Fibroblast of gingiva (primary cell): ENCODE data around the gene ELK3.

Experiments used
- DNase-seq: peaks from one replicate; pipeline ENCODE4 v3.0.0-alpha.2; 2011; ENCODE audit warnings: low read depth

Gene ELK3

DNA sequence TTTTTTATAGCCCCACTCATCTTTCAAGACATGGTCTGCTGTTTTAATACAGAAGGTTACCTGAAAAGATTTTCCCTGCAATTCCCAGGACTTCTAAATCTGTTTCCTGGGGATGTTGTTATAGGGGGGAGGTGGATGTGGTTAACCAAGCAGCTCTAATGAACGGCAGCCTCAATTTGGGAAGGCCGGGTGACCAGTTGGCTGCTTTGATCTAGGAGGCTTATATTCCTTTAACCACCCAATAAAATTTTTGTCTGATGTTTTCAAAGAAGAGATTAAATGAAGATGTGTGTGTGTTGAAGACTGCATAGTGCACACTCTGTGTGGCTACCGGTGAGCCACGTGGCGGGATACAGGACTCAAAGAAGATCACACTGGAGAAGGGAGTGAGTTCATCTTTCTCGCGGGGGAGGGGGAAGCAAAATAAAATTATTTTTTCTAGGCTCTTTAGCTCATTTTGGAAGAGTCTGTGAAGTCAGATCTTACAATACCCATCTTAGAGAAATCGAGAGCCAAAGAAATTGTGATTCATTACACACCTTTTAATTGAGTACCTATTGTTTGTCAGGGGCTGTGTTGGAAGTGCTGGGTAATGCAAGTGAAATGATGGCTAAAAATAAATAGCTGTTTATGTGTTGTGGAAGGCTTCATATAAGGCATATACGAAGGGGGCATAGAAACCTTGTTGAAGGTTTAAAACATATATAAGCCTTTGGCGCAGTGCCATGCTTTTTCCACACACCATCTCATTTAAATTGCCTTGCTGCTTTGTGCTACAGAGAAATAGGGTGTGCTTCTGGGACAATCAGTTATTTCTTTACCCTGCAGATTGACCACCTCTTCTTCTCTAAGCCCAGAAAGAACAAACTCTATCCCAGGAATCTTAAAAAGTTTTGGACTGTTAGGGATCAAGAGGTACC, 18.5 kb downstream of the ELK3 start:
- DNase-seq: no peak

GRCh38 chr12:96213869-96214268, 19.7 kb downstream of the ELK3 start:
- no peak for DNase-seq

GRCh38 chr12:96215919-96216273, 21.7 kb downstream of the ELK3 start:
- no peak for DNase-seq

- no peak for DNase-seq
Measured at GRCh38 chr12:96218989-96219678, 25.0 kb downstream of the ELK3 start.

GRCh38 chr12:96219700-96220206, 25.6 kb downstream of the ELK3 start:
- DNase-seq: peak; percentile 90

DNA sequence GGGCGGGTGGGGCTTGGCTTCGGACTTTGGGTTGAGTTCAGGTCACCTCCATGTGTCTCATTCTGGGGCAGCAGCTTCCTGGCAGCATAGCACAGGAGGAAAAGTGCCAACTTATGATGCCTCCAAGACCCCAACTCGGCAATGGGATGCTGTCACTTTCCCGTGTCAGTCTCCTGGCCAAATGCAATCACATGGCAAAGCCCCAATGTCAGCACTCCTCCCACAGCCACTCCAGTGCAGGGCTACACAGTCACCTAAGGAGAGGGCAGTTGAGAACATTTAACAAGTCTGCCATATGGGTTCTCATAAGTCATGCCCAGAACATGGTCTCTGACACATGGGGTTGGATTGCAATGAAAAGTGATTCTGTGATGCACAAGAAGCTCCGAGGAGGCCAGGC, 26.7 kb downstream of the ELK3 start:
- DNase-seq: peak; percentile 62

DNA sequence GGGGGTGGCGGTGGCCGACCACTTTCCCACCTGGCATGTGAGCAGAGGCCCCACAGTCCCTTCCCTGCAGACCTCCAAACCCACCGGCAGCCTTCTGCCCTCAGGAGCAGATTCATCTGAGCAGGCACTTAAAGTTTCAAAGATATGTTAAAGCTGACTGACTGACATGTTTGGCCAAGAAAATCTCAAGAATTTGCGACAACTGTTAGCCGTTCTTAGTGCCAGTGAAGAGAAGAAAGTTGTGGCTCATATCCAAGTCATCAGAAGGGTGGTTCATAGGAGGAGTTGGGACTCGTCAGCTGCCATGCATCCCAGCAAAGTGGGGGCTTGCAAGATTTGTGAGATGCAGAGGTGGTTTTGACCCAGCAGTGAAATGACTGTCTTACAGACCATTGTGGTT, 27.2 kb downstream of the ELK3 start:
- no peak for DNase-seq

- DNase-seq: no peak
Measured at GRCh38 chr12:96223411-96224218, 29.4 kb downstream of the ELK3 start.

DNA sequence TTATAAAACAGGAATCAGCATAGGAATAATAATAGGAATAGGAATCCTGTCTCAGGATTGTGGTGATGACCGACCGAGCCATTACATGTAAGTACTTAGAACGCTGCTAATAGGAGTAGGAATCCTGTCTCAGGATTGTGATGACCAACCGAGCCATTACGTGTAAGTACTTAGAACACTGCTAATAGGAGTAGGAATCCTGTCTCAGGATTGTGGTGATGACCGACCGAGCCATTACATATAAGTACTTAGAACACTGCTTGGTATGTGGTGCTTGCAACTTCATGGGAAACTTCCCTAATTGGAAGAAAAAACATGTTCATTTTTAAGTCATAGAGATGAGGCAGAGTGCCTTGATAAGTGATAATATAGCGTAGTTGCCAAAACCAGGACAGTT, 30.0 kb downstream of the ELK3 start:
- DNase-seq: no peak

DNA sequence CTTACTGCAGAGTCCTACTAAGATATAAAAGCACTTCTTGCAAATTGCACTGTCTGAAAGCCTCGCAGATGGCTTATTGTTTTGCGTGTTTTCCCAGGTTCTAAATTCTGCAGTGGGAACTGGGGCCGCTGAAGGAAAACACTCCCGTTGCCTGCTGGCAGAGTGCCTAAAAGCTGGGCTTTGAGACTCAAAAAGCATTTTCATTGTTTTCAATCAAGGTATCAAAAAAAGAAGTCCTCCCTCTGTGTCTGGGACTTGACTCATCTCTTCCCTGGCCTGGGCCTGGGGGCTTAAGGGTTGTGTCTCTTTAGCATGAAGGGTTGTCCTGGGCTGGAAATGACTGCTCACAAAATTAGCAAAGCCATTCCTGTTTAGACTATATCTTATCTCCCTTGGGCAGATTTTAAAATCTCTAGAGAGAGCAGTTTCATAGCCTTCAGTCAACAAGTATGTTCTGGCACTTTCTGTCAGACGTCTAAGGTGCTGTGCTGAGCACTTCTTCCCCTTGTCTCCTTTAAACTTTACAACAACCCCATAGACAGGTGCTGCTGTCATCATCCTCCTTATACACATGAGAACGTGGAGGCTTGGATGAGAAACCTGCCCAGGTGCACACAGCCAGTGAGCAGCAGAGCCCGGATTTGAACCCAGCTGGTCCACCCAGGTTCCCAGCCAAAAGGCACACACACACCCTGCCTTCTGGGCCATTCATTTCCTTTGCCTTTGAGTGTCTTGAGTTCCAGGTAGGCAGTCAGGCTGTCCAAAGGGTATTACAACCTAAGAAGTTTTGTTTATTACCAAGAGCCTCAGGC, 31.1 kb downstream of the ELK3 start:
- DNase-seq: no peak

GRCh38 chr12:96225994-96226399, 31.8 kb downstream of the ELK3 start:
- no peak for DNase-seq

GRCh38 chr12:96226401-96226800, 32.2 kb downstream of the ELK3 start:
- no peak for DNase-seq

DNA sequence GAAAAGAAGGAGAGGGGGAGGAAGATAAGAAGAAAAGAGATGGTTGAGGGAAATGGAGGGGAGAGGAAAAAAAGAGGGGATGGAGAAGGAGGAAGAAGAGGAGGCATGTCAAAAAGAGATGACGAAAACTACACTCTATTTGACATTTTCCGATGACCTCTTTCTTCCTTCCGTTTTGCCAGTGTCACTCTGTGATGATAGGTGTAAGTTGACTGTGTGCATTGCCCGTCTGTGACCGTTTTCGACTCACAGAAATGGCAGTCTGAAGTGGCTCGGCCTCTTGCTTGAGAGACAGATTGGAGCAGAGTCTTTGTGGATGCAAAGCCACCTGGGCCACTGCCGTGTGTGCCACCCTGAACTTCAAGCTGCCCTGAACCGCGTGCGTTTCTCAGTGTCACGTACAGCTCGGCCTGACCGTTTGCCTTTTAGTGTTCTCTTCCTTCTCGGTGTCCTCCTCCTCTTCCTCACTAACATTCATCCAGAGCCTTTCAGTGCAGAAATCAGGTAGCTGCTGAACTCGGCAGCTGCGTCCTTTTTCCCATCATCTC, 32.7 kb downstream of the ELK3 start:
- DNase-seq: no peak

DNA sequence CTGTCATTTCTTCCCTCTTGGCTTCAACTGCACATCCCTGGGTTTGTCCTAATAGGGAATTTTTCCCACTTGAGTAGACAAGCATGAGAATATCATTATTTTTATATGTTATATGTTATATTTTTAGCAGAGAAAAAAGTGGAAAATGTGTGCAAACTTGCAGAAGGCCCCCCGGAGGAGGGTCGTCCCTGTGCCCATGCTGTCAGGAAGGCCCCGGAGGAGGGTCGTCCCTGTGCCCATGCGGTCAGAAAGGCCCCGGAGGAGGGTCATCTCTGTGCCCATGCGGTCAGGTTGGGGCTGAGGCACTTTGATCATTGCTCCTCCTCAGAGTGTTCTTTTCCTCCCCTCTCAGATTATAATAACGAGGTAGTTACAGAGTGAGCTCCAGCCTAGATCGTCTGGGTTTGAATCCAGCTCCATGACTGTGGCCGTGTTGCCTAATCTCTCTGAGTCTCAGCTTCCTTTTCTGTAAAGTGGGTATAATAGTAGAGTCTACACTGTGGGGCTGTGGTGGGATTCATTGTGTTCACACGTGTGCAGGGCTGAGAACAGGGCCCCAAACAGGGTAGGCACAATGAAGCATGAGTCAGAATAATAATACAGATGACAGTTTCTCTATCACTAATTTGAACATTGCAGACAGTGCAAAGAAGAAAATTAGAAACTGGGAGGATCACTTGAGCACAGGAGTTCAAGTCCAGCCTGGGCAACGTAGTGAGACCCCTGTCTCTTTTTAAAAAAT, 33.4 kb downstream of the ELK3 start:
- no peak for DNase-seq

- no peak for DNase-seq
Measured at GRCh38 chr12:96228566-96229248, 34.5 kb downstream of the ELK3 start.

GRCh38 chr12:96230646-96231045, 36.5 kb downstream of the ELK3 start:
- no peak for DNase-seq

DNA sequence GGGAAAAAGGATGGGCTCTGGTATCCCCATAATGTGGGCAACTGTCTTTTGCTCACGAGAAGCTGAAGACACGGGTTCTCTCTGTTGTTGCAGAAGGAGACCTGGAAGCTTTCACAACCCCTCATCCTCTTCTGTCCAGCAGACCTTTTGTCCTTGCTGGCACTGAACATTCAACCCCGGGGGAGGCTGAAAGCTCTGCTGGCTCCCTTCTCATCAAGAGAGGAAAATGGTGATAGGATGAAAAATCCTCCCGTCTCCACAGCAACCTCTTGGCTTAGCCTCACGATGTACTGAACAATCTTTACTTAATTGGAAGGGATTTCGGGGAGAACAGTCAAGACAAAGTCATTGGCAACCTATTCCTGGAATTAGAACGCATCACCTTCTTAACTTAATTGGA, 39.0 kb downstream of the ELK3 start:
- peak; percentile 45 for DNase-seq

GRCh38 chr12:96233939-96234461, 39.8 kb downstream of the ELK3 start:
- DNase-seq: peak; percentile 100

DNA sequence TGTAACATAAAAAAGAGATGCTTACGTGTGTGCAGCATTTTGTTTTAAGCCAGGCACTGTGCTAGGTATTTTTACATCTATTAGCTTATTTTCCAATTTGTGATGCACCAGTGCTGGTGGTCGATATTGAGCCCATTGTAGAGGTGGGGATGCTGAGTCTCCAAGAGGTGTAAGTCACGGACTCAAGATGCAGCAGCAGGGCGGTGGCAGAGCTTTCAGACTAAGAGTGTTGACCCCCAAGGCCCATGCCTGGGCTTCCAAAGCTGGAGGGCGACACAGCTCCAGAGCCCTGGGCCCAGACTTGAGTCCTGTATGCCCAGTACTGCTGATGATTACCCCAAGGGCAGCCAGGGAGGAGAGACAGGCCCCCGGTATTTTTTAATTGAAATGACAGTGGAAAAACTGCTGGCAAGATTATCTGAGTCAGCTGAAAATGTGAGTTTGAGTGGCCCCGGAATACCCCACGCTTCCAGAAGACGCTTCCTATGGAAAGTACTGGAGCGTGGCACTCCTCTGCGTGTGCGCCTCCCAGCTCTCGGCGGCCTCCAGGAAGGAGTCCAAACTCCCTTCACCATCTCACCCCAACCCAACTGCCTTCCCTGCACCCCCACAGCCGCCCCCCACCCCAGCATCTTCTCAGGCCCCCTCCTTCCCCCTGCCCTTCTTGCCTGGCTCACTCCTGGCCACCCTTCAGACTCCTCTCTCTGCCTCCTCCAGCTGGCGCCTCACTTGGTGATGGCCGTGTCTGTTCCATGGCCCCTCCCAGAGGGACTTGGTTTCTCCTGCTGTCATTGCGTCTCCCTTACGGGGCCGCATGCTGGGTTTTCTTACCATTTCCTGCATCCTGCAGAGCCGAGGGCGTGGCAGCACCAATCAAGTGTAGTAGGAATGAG, 40.7 kb downstream of the ELK3 start:
- no peak for DNase-seq
